ENCODE data around the gene ZNF302.

ZNF302 gene

DNA sequence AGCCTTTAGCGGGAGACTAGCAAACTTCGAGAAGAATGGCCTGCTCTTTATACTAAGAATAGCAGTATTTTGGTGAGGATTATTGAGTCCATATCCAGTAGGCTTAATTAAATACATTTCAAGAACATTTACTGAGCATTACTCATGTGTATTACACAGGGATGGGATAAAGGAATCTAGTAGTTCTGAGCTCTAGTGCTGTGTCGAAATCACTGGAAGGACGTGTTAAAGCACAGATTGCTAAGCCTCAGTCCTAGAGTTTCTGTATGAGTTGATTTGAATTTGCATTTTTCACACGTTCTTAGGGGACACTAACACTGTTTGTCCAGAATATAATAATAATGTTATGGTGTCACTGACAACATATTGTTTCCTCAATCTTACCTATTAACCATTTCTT, 9.0 kb downstream of the ZNF302 start:
- H3K27ac ChIP-seq: no peak overlapping the region

DNA sequence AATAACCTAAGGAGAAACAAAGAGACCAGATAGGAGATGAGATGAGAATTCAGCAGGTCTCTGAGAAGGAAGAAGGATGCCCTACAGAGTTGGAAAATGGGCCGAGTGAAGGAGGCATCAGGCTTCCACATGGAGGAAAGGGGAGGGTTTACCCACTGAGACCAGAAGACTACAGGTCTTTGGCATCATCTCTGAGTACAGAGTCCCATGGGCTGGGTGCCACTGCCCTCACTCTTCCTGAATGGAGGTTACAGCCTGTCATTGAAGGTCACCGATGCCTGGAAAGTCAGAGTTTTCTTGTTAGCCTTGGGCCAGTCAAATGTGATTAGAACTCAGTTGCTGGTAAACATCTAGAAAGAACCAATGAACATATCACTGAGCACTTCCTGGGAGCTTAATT, 9.9 kb downstream of the ZNF302 start:
- H3K4me3 ChIP-seq: no peak overlapping the region
- no peak overlapping the region for H3K27ac ChIP-seq
- H3K9ac ChIP-seq: no peak overlapping the region
- peaks cover 41% of the 10 kb centered on the region for H3K36me3 ChIP-seq
- no peak for TF ChIP-seq Cebpa-rat (IDR thresholded peaks at IDR 0.05)
- H3K27me3 ChIP-seq: no peaks in the 10 kb centered on the region
- no peaks in the 10 kb centered on the region for H3K4me1 ChIP-seq
- H3K4me2 ChIP-seq: no peak overlapping the region
- H4K20me1 ChIP-seq: no peaks in the 10 kb centered on the region
- peaks cover 55% of the 10 kb centered on the region for H3K9me3 ChIP-seq

More for the DNA sequence above, 9.0 kb downstream of the ZNF302 start:
- TF ChIP-seq Cebpa-rat (IDR thresholded peaks at IDR 0.05): no peak
- peaks cover 64% of the 10 kb centered on the region for H3K9me3 ChIP-seq
- H3K4me1 ChIP-seq: no peaks in the 10 kb centered on the region
- no peaks in the 10 kb centered on the region for H4K20me1 ChIP-seq
- H3K9ac ChIP-seq: no peak overlapping the region
- H3K36me3 ChIP-seq: peaks cover 50% of the 10 kb centered on the region
- no peaks in the 10 kb centered on the region for H3K27me3 ChIP-seq
- H3K4me2 ChIP-seq: no peak overlapping the region
- no peak overlapping the region for H3K4me3 ChIP-seq

DNA sequence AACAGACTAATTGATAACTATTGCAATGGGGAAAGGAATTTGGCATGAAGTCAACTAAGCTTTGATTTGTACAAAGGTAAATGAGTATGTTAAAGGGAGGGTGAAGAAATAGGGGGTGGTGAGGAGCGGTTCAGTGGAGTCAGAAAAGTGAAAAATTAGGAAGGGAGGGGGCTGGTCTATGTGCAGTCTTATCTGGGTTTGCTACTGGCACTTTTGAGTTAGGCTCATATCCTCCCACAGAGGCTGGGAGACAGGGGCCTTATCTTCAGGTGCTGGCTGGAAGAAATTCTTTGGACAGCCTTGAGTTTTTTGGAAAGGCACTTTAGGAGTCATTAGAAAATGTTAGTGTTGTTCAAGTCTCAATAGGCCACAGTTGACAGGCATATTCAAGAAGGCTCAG, 11.1 kb downstream of the ZNF302 start:
- peaks cover 43% of the 10 kb centered on the region for H3K9me3 ChIP-seq
- H3K27ac ChIP-seq: no peak overlapping the region
- TF ChIP-seq Cebpa-rat (IDR thresholded peaks at IDR 0.05): no peak
- no peaks in the 10 kb centered on the region for H3K27me3 ChIP-seq
- peaks cover 29% of the 10 kb centered on the region for H3K36me3 ChIP-seq
- H3K4me2 ChIP-seq: no peak overlapping the region
- H4K20me1 ChIP-seq: no peaks in the 10 kb centered on the region
- no peak overlapping the region for H3K9ac ChIP-seq
- no peak overlapping the region for H3K4me3 ChIP-seq
- no peaks in the 10 kb centered on the region for H3K4me1 ChIP-seq

DNA sequence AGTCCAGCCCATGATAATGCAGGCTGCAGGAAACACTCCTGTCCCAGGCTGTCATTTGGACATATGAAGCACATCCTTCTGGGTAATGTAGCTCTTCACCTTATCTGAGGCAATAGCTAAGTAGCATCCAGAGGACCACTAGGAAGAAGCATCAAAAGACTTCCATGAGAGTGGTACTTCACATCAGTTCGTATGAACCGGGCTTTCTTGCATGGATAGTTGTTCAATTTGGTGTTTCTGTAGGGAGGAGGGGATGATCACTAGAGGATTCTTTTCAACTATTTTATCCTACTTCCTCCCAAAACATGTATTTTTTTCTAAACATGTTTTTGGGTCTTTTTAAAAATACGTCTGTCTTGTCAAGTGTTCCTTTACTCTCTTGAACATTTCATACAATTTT, 12.9 kb downstream of the ZNF302 start:
- Histone ChIP-seq H3K4me3 (no peak overlapping the region), H3K4me1 (no peaks in the 10 kb centered on the region), H3K27ac (no peak overlapping the region), H3K9ac (no peak overlapping the region), H3K27me3 (no peaks in the 10 kb centered on the region), H4K20me1 (no peaks in the 10 kb centered on the region), H3K4me2 (no peak overlapping the region), H3K36me3 (peaks cover 11% of the 10 kb centered on the region), H3K9me3 (peaks cover 25% of the 10 kb centered on the region)
- no peak for TF ChIP-seq Cebpa-rat (IDR thresholded peaks at IDR 0.05)

DNA sequence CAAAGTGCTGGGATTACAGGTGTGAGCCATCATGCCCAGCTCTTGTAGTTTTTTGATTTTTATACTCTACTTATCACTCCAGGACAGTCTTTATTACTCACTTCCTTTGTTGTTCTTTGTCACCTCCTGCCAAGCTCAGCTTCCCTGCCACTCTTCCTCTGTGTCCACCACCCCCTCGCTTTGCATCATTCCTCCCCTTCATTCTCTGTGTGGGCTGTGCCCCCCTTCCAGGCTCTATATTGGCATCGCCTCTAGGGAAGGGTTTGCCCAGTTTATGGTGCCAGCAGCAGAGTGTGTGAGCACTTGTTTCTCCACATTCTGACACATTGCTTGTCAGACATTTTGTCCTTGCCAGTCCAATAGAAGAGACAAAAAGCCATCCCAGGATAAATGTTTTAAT, 15.1 kb downstream of the ZNF302 start:
- Histone ChIP-seq H3K4me3 (no peak overlapping the region), H3K9me3 (peaks cover 5% of the 10 kb centered on the region; the same call in 1 of the 2 replicates), H3K36me3 (no peaks in the 10 kb centered on the region), H3K4me1 (no peaks in the 10 kb centered on the region), H3K9ac (no peak overlapping the region), H4K20me1 (no peaks in the 10 kb centered on the region), H3K27ac (no peak overlapping the region), H3K4me2 (no peak overlapping the region), H3K27me3 (no peaks in the 10 kb centered on the region)
- TF ChIP-seq Cebpa-rat (IDR thresholded peaks at IDR 0.05): no peak

DNA sequence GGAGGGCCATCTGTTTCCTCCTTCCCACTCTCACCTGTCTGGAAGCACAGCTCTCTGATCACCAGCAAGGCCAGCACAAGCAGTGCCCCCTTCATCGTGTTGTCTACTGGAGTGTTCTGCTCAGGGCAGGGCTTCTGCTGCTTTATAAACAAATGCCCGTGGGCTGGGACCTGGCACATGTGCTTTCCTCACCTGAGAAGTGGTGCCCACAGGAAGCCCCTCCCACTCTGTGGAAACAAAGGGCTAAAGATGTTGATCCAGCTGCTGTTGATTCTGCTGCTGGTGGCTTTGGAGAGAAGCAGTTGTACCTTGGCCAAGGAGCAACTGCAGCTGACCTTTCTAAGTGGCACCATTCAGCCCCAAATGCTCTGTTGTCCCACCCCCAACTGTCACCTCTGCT, 30.2 kb downstream of the ZNF302 start:
- Histone ChIP-seq H3K27me3 (no peaks in the 10 kb centered on the region), H3K9me3 (peaks cover 22% of the 10 kb centered on the region), H3K4me3 (no peak overlapping the region), H3K4me2 (no peak overlapping the region), H4K20me1 (no peaks in the 10 kb centered on the region), H3K36me3 (no peaks in the 10 kb centered on the region), H3K9ac (no peak overlapping the region), H3K27ac (no peak overlapping the region), H3K4me1 (no peaks in the 10 kb centered on the region)
- no peak for TF ChIP-seq Cebpa-rat (IDR thresholded peaks at IDR 0.05)

DNA sequence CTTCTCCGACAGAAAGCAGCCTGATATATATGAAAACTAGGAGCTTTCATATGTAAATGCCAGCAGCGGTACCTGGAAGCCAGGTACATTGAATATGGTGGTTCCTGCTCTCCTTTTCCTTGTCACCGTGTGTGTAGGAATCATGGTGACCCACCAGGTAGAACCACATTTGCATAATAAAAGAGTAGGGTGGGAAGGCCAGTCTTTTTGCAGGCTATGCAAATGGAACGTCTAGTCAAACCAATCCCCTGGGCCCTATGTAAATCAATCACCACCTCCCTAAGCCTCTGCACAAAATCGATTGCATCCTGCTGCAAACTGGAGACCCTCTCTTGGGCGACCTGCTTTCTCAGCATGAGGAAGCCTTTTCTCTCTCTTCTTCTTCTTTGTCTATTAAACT, 34.4 kb downstream of the ZNF302 start:
- Histone ChIP-seq H3K36me3 (no peaks in the 10 kb centered on the region), H3K4me1 (no peaks in the 10 kb centered on the region), H3K4me3 (no peak overlapping the region), H3K4me2 (no peak overlapping the region), H3K27me3 (no peaks in the 10 kb centered on the region), H3K27ac (no peak overlapping the region), H3K9me3 (peaks cover 35% of the 10 kb centered on the region), H3K9ac (no peak overlapping the region), H4K20me1 (no peaks in the 10 kb centered on the region)
- TF ChIP-seq Cebpa-rat (IDR thresholded peaks at IDR 0.05): no peak

DNA sequence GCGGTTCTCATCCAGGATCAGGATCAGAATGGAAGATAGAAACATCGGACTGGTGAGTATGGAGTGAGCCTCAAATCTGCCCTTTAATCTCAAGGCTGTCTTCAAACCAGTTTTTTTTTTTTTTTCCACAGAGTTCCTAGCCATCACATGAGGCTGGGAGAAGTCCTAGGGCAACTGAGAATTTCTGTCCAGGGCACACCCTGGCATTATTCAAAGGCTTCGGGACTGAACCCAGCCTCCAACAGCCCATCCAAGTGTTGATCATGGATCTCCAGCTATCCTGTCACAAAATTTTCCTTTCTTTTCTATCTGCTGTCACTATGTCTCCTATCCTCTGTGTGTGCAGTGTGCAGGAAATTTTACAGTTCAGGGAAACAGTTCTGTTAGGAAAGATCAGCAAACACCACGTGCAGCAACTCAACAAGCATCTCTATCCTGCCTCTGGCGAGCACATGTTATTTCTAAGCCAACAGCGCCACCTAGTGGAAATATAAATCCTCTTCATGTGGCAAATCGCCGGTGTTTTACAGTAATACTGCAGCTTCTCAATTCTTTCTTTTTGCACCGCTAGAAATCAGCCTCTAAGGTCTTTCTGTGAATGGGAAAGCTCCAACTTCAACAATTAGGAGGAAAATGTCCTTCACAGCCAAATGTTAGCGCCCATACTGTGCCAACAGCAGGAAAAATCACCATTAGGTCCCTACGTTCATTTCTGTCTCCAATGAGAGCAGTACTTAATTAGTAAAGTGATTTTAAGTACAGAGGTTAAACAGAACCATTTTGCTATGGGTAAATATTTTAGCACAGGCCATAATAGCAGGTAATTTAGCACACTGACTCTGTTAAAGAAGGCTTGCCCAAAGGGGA, 35.1 kb downstream of the ZNF302 start:
- H4K20me1 ChIP-seq: no peaks in the 10 kb centered on the region
- H3K9ac ChIP-seq: no peak overlapping the region
- no peaks in the 10 kb centered on the region for H3K27me3 ChIP-seq
- no peak overlapping the region for H3K4me3 ChIP-seq
- H3K36me3 ChIP-seq: no peaks in the 10 kb centered on the region
- H3K4me2 ChIP-seq: no peak overlapping the region
- H3K27ac ChIP-seq: no peak overlapping the region
- TF ChIP-seq Cebpa-rat (IDR thresholded peaks at IDR 0.05): no peak
- no peaks in the 10 kb centered on the region for H3K4me1 ChIP-seq
- peaks cover 28% of the 10 kb centered on the region for H3K9me3 ChIP-seq

DNA sequence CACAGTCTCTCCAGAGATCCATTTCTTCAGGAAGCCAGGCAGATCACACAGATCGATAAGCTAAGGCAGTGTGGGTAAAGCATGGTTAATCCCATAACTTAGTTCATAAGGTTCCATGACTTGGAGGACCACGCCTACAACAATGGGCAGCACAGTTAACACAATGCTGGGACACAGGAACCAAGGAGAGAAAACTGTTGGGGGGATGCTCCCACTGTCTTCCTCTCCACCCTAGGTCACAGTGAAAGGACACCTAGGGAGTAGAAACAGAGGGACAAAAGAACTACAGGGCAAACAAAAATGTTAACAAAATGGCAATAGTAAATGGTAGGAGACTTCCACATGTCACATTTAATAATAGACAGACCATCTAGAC, 35.8 kb downstream of the ZNF302 start:
- Histone ChIP-seq H4K20me1 (no peaks in the 10 kb centered on the region), H3K4me2 (no peak overlapping the region), H3K4me1 (no peaks in the 10 kb centered on the region), H3K36me3 (no peaks in the 10 kb centered on the region), H3K9me3 (peaks cover 24% of the 10 kb centered on the region), H3K27me3 (no peaks in the 10 kb centered on the region), H3K4me3 (no peak overlapping the region), H3K9ac (no peak overlapping the region), H3K27ac (no peak overlapping the region)
- TF ChIP-seq Cebpa-rat (IDR thresholded peaks at IDR 0.05): no peak

DNA sequence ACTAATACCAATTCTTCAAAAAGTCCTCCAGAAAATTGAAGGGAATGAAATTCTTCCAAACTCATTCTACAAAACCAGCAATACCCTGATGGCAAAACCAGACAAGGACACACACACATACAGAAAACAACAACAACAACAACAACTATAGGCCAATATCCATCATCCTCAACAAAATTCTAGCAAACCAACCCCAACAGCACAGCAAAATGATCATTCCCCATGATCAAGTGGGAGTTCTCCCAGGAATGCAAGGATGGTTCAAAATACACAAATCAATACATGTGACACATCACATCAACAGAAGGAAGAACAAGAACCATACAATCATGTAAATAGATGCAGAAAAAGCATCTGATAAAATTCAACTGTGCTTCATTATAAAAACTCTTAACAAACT, 37.9 kb downstream of the ZNF302 start:
- peaks cover 24% of the 10 kb centered on the region for H3K9me3 ChIP-seq
- TF ChIP-seq Cebpa-rat (IDR thresholded peaks at IDR 0.05): no peak
- H3K4me3 ChIP-seq: no peak overlapping the region

More for the DNA sequence above, 37.9 kb downstream of the ZNF302 start:
- Histone ChIP-seq H3K9ac (no peak overlapping the region), H3K36me3 (no peaks in the 10 kb centered on the region), H3K4me2 (no peak overlapping the region), H3K4me1 (no peaks in the 10 kb centered on the region), H3K27me3 (no peaks in the 10 kb centered on the region), H3K27ac (no peak overlapping the region), H4K20me1 (no peaks in the 10 kb centered on the region)

Data from BLaER1 (cell line).